ENCODE measurements around the gene RBM47. TPM values are rescaled to one million over a fixed set of nuclear protein-coding genes. Genes with fewer than 3 reads are reported as not detected.
A peak's percentile ranks its signal among the peaks of the same experiment; 100 is the strongest.

The RBM47 gene
- total RNA-seq, 5 donors from 2014 or later (not counting 1 experiment from before 2014, with no cell fraction given) = 0.19 to 1.3 (median 0.79) TPM

- CTCF ChIA-PET = interaction anchor here (0.7 to 1.1 kb wide), 3 partner anchors 14 to 493 kb away, joined by 3 to 4 read pairs (median 3); no protein-coding TSS in a partner anchor
- H3K4me3 ChIP-seq (ENCODE audit: control insufficient read depth in 1 of 2, extremely low read depth in 1 of 2, low read length in 1 of 2) = peak overlapping the region in 1 of 2 donors; percentile 23
These were observed 78.7 kb downstream of the RBM47 start for GRCh38 chr4:40550948-40551462.

DNA sequence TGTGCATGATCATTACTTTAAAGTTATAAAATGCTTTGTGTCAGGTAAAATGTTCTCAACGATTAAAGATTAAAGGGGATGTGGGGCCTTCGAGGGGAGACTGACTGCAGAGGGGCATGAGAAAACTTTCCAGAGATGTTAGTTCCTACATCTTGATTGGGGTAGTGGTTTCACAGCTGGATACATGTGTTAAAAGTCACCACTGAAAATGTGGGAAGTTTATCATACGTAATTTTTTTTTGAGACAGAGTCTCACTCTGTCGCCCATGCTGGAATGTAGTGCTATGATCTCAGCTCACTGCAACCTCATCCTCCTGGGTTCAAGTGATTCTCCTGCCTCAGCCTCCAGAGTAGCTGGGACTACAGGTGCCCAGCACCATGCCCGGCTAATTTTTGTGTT lies 79.5 kb downstream of the RBM47 start:
- Mint-ChIP-seq H3K4me3 (no peak overlapping the region), H3K4me1 (peaks cover 18 to 21% (median 20%) of the 10 kb centered on the region in 3 donors), H3K27me3 (no peaks in the 10 kb centered on the region), H3K9me3 (no peaks in the 10 kb centered on the region), H3K36me3 (no peaks in the 10 kb centered on the region), H3K27ac (peak overlapping the region; percentile 97)
- 94% methylated on average over 3 of the region's 5 CpGs for WGBS (ENCODE audit: insufficient coverage)
- no peaks in the 10 kb centered on the region for H3K9me3 ChIP-seq
- ATAC-seq (replicated peaks in 1 of 4) (no peak), DNase-seq (no peak)
- peaks cover 3 to 7% of the 10 kb centered on the region in 2 experiments for H3K4me1 ChIP-seq (ENCODE audit: control insufficient read depth in 1 of 2, extremely low read depth in 1 of 2, insufficient read depth in 2 of 2, low read length in 2 of 2)
- CTCF ChIA-PET = interaction anchor here in 1 of 2 donors (1.1 kb wide), 1 partner anchor 492 kb away, joined by 3 read pairs; no protein-coding TSS in a partner anchor
- no peaks in the 10 kb centered on the region for H3K27me3 ChIP-seq (replicated peaks in 1 of 2; ENCODE audit: control insufficient read depth in 2 of 2, extremely low read depth in 1 of 2, insufficient read depth in 2 of 2, low read length in 1 of 2)
- H3K36me3 ChIP-seq (ENCODE audit: control insufficient read depth in 2 of 2, extremely low read depth in 1 of 2, insufficient read depth in 1 of 2, low read length in 1 of 2) = no peaks in the 10 kb centered on the region
- POLR2A ChIA-PET = no interaction called here
- no peak overlapping the region for H3K4me3 ChIP-seq (ENCODE audit: control insufficient read depth in 1 of 2, extremely low read depth in 1 of 2, low read length in 1 of 2)
- no peak overlapping the region for H3K27ac ChIP-seq (ENCODE audit: low read length)

More at GRCh38 chr4:40550948-40551462, 78.7 kb downstream of the RBM47 start:
- 7% methylated on average over 3 of the region's 5 CpGs for whole genome bisulfite sequencing (ENCODE audit: insufficient coverage)
- ATAC-seq (replicated peaks in 1 of 4) = peak; percentile 79 to 94 (median 93)
- Mint-ChIP-seq H3K4me3 (peak overlapping the region; percentile 76 to 82 (median 80)), H3K9me3 (no peaks in the 10 kb centered on the region), H3K4me1 (peaks cover 18 to 21% (median 20%) of the 10 kb centered on the region in 3 donors), H3K27ac (peak overlapping the region; percentile 97), H3K27me3 (no peaks in the 10 kb centered on the region), H3K36me3 (no peaks in the 10 kb centered on the region)
- Histone ChIP-seq H3K9me3 (no peaks in the 10 kb centered on the region), H3K27me3 (replicated peaks in 1 of 2; ENCODE audit: control insufficient read depth in 2 of 2, extremely low read depth in 1 of 2, insufficient read depth in 2 of 2, low read length in 1 of 2) (no peaks in the 10 kb centered on the region), H3K27ac (ENCODE audit: low read length) (peak overlapping the region; percentile 33), H3K4me1 (ENCODE audit: control insufficient read depth in 1 of 2, extremely low read depth in 1 of 2, insufficient read depth in 2 of 2, low read length in 2 of 2) (peaks cover 3 to 7% of the 10 kb centered on the region in 2 experiments), H3K36me3 (ENCODE audit: control insufficient read depth in 2 of 2, extremely low read depth in 1 of 2, insufficient read depth in 1 of 2, low read length in 1 of 2) (no peaks in the 10 kb centered on the region)
- POLR2A ChIA-PET = no interaction called here
- peak in 27 of 35 experiments; percentile 2 to 61 (median 16) for DNase-seq

GRCh38 chr4:40548256-40548655 lies 81.4 kb downstream of the RBM47 start:
- H3K27ac ChIP-seq (ENCODE audit: low read length) = no peak overlapping the region
- H3K36me3 Mint-ChIP-seq = no peaks in the 10 kb centered on the region
- ChIA-PET CTCF (interaction anchor here in 1 of 2 donors (0.6 to 0.7 kb wide), 2 partner anchors 499 to 1742 kb away, joined by 3 to 5 read pairs; no protein-coding TSS in a partner anchor), POLR2A (no interaction called here)
- WGBS (ENCODE audit: insufficient coverage) = 91% methylated on average over 9 of the region's 11 CpGs
- H3K4me1 Mint-ChIP-seq = peaks cover 14 to 21% (median 16%) of the 10 kb centered on the region in 3 donors
- H3K36me3 ChIP-seq (ENCODE audit: control insufficient read depth in 2 of 2, extremely low read depth in 1 of 2, insufficient read depth in 1 of 2, low read length in 1 of 2) = no peaks in the 10 kb centered on the region
- H3K27me3 Mint-ChIP-seq = no peaks in the 10 kb centered on the region
- no peak overlapping the region for H3K4me3 Mint-ChIP-seq
- no peaks in the 10 kb centered on the region for H3K27me3 ChIP-seq (replicated peaks in 1 of 2; ENCODE audit: control insufficient read depth in 2 of 2, extremely low read depth in 1 of 2, insufficient read depth in 2 of 2, low read length in 1 of 2)
- H3K4me1 ChIP-seq (ENCODE audit: control insufficient read depth in 1 of 2, extremely low read depth in 1 of 2, insufficient read depth in 2 of 2, low read length in 2 of 2) = peaks cover 3 to 7% of the 10 kb centered on the region in 2 experiments
- H3K4me3 ChIP-seq (ENCODE audit: control insufficient read depth in 1 of 2, extremely low read depth in 1 of 2, low read length in 1 of 2) = no peak overlapping the region
- ATAC-seq (replicated peaks in 1 of 4) (no peak), DNase-seq (no peak)
- H3K9me3 ChIP-seq = no peaks in the 10 kb centered on the region
- no peak overlapping the region for H3K27ac Mint-ChIP-seq
- H3K9me3 Mint-ChIP-seq = no peaks in the 10 kb centered on the region

- H3K4me1 ChIP-seq (ENCODE audit: control insufficient read depth in 1 of 2, extremely low read depth in 1 of 2, insufficient read depth in 2 of 2, low read length in 2 of 2) = peaks cover 3 to 7% of the 10 kb centered on the region in 2 experiments
- Mint-ChIP-seq H3K4me1 (peaks cover 14 to 21% (median 16%) of the 10 kb centered on the region in 3 donors), H3K27ac (no peak overlapping the region), H3K36me3 (no peaks in the 10 kb centered on the region), H3K4me3 (no peak overlapping the region), H3K9me3 (no peaks in the 10 kb centered on the region), H3K27me3 (no peaks in the 10 kb centered on the region)
- POLR2A ChIA-PET = no interaction called here
- H3K27ac ChIP-seq (ENCODE audit: low read length) = no peak overlapping the region
- CTCF ChIA-PET = interaction anchor here in 1 of 2 donors (0.6 kb wide), 1 partner anchor 499 kb away, joined by 5 read pairs; no protein-coding TSS in a partner anchor
- H3K9me3 ChIP-seq = no peaks in the 10 kb centered on the region
- ATAC-seq (replicated peaks in 1 of 4) (no peak), DNase-seq (no peak)
- WGBS (ENCODE audit: insufficient coverage) = 93% methylated on average over 2 of the region's 2 CpGs
- no peaks in the 10 kb centered on the region for H3K27me3 ChIP-seq (replicated peaks in 1 of 2; ENCODE audit: control insufficient read depth in 2 of 2, extremely low read depth in 1 of 2, insufficient read depth in 2 of 2, low read length in 1 of 2)
- H3K4me3 ChIP-seq (ENCODE audit: control insufficient read depth in 1 of 2, extremely low read depth in 1 of 2, low read length in 1 of 2) = no peak overlapping the region
- H3K36me3 ChIP-seq (ENCODE audit: control insufficient read depth in 2 of 2, extremely low read depth in 1 of 2, insufficient read depth in 1 of 2, low read length in 1 of 2) = no peaks in the 10 kb centered on the region
These were observed 81.9 kb downstream of the RBM47 start for GRCh38 chr4:40547789-40548132.

DNA sequence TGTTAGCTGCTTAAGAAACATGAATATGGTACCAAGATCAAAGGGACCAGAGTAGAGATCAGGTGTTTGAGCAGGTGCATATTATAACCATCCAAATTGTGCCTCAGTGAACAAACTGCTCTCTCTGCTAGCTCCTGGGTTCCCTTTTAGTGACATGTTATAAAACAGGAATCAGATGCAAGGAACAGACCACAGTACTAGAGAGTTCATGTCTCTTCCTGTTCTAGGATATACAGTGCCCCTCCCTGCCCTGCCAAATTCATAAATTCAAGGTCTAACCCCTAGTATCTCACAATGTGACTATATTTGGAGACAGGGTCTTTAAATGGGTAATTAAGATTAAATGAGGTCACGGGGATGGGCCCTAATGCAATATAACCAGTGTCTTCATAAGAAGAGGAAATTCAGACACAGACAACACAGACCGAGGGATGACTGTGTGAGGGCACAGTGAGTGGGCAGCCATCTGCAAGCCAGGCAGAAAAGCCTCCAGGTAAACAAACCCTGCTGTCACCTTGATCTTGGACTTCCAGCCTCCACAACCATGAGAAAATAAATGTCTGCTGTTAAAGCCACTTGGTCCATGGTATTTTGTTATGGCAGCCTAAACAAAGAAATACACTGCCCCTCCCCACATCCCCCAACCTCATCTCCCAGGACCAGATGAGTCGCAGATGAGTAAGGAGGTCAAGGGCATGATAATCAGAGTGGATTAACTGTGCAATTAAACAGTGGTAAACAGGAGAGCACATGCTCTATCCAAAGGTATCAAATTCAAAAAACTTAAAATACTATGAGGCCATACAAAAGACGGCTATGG lies 82.5 kb downstream of the RBM47 start:
- no peaks in the 10 kb centered on the region for H3K9me3 Mint-ChIP-seq
- no peak overlapping the region for H3K27ac ChIP-seq (ENCODE audit: low read length)
- H3K27me3 ChIP-seq (replicated peaks in 1 of 2; ENCODE audit: control insufficient read depth in 2 of 2, extremely low read depth in 1 of 2, insufficient read depth in 2 of 2, low read length in 1 of 2) = no peaks in the 10 kb centered on the region

DNA sequence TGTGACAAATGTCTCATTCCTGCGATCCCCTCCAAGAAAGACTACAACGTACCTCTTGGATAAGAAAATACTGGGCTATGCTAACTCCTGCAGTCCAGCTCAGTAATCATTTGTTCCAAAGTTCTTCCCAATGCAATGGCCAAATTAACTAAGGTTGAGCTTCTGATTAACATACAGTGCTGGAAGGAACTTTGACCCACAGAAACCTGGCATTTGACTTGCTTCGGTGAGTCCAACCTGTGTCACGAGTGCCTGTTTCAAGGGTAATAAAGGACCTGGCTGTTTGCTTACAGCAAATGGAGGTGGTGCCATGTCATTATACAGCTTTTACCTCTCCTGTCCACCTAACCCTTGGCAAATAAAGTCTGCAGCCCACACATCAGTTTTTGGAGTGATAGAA lies 83.2 kb downstream of the RBM47 start:
- CTCF ChIA-PET = interaction anchor here in 1 of 2 donors (0.6 kb wide), 1 partner anchor 397 kb away, joined by 3 read pairs; no protein-coding TSS in a partner anchor
- ATAC-seq (replicated peaks in 1 of 4) = no peak
- Mint-ChIP-seq H3K27me3 (no peaks in the 10 kb centered on the region), H3K27ac (no peak overlapping the region), H3K4me1 (peaks cover 14 to 20% (median 14%) of the 10 kb centered on the region in 3 donors), H3K36me3 (no peaks in the 10 kb centered on the region), H3K4me3 (no peak overlapping the region), H3K9me3 (no peaks in the 10 kb centered on the region)
- Histone ChIP-seq H3K4me3 (ENCODE audit: control insufficient read depth in 1 of 2, extremely low read depth in 1 of 2, low read length in 1 of 2) (no peak overlapping the region), H3K27me3 (replicated peaks in 1 of 2; ENCODE audit: control insufficient read depth in 2 of 2, extremely low read depth in 1 of 2, insufficient read depth in 2 of 2, low read length in 1 of 2) (no peaks in the 10 kb centered on the region), H3K36me3 (ENCODE audit: control insufficient read depth in 2 of 2, extremely low read depth in 1 of 2, insufficient read depth in 1 of 2, low read length in 1 of 2) (no peaks in the 10 kb centered on the region), H3K27ac (ENCODE audit: low read length) (no peak overlapping the region), H3K9me3 (no peaks in the 10 kb centered on the region), H3K4me1 (ENCODE audit: control insufficient read depth in 1 of 2, extremely low read depth in 1 of 2, insufficient read depth in 2 of 2, low read length in 2 of 2) (peaks cover under 1 to 7% of the 10 kb centered on the region in 2 experiments)
- POLR2A ChIA-PET = no interaction called here
- 88% methylated on average over 3 of the region's 4 CpGs for WGBS (ENCODE audit: insufficient coverage)
- DNase-seq = no peak

More for the DNA sequence above, 82.5 kb downstream of the RBM47 start:
- Histone ChIP-seq H3K9me3 (no peaks in the 10 kb centered on the region), H3K4me3 (ENCODE audit: control insufficient read depth in 1 of 2, extremely low read depth in 1 of 2, low read length in 1 of 2) (no peak overlapping the region), H3K4me1 (ENCODE audit: control insufficient read depth in 1 of 2, extremely low read depth in 1 of 2, insufficient read depth in 2 of 2, low read length in 2 of 2) (peaks cover 3 to 7% of the 10 kb centered on the region in 2 experiments), H3K36me3 (ENCODE audit: control insufficient read depth in 2 of 2, extremely low read depth in 1 of 2, insufficient read depth in 1 of 2, low read length in 1 of 2) (no peaks in the 10 kb centered on the region)
- H3K36me3 Mint-ChIP-seq = no peaks in the 10 kb centered on the region
- POLR2A ChIA-PET = no interaction called here
- 86% methylated on average over 1 of the region's 4 CpGs for WGBS (ENCODE audit: insufficient coverage)
- CTCF ChIA-PET = interaction anchor here in 1 of 2 donors (0.6 kb wide), 2 partner anchors 397 to 498 kb away, joined by 3 to 5 read pairs; no protein-coding TSS in a partner anchor
- H3K4me3 Mint-ChIP-seq = no peak overlapping the region
- peaks cover 14 to 21% (median 16%) of the 10 kb centered on the region in 3 donors for H3K4me1 Mint-ChIP-seq
- DNase-seq (no peak), ATAC-seq (replicated peaks in 1 of 4) (no peak)
- no peak overlapping the region for H3K27ac Mint-ChIP-seq
- H3K27me3 Mint-ChIP-seq = no peaks in the 10 kb centered on the region
